ENCODE results near the gene FAM81A. TPM values are rescaled to one million over a fixed set of nuclear protein-coding genes. Genes with fewer than 3 reads are reported as not detected.
A peak's percentile ranks its signal among the peaks of the same experiment; 100 is the strongest.
"Not testable (repeated sequence)": the region's sequence is repeated elsewhere in the genome, so short reads cannot be mapped to it uniquely, and the experiment has no call there.

Gene FAM81A
- total RNA-seq, 2 donors from 2014 or later, result under 0.01 to 0.78 TPM

DNA sequence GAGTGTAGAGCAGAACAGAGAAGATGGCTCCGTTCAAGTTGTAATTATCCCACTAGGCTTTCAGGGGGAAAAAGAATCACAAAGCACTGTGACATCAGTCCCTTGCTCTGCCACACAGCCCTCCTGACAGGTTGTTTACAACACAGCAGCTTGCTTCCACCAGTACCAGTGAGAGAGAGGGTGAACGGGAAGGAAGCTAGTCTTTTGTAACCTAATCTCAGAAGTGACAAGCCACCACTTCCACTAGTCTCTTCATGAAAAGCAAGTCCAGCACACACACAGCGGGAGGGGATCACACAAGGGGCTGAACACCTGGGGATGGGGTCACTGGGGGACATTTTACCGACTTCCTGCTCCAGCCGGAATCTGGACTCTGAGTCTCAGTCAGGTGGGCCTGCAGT, 86.3 kb downstream of the FAM81A start:
- Histone ChIP-seq H3K27ac (no peak overlapping the region), H3K36me3 (replicated peaks in 1 of 2; ENCODE audit: insufficient read depth in 1 of 2, low read depth in 2 of 2) (no peaks in the 10 kb centered on the region), H3K4me3 (no peak overlapping the region), H3K27me3 (no peaks in the 10 kb centered on the region), H3K9me3 (no peaks in the 10 kb centered on the region), H3K4me1 (no peaks in the 10 kb centered on the region)
- TF ChIP-seq, protein P1, sequence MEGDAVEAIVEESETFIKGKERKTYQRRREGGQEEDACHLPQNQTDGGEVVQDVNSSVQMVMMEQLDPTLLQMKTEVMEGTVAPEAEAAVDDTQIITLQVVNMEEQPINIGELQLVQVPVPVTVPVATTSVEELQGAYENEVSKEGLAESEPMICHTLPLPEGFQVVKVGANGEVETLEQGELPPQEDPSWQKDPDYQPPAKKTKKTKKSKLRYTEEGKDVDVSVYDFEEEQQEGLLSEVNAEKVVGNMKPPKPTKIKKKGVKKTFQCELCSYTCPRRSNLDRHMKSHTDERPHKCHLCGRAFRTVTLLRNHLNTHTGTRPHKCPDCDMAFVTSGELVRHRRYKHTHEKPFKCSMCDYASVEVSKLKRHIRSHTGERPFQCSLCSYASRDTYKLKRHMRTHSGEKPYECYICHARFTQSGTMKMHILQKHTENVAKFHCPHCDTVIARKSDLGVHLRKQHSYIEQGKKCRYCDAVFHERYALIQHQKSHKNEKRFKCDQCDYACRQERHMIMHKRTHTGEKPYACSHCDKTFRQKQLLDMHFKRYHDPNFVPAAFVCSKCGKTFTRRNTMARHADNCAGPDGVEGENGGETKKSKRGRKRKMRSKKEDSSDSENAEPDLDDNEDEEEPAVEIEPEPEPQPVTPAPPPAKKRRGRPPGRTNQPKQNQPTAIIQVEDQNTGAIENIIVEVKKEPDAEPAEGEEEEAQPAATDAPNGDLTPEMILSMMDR (IDR thresholded peaks at IDR 0.05), result no peak
- TF ChIP-seq POLR2A (IDR thresholded peaks at IDR 0.05), result no peak
- DNase-seq (peak in 1 of 4 donors; percentile 13), ATAC-seq (no peak)
- intact Hi-C loops (cut with DNase I), result no loop called here
- 47% methylated on average over 5 of the region's 5 CpGs for WGBS, 2 donors

DNA sequence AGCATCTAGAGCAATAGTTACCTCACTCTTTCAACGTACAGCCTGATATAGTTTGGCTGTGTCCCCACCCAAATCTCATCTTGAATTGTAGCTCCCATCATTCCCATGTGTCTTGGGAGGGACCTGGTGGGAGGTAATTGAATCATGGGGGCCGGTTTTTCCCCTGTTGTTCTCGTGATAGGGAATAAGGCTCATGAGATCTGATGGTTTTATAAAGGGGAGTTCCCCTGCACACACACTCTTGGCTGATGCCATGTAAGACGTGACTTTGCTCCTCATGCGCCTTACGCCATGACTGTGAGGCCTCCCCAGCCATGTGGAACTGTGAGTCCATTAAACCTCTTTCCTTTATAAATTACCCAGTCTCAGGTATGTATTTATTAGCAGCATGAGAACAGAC, 88.5 kb downstream of the FAM81A start:
- WGBS, 2 donors, result 77 to 78% methylated on average over 6 of the region's 6 CpGs
- H3K9me3 ChIP-seq; ATAC-seq; H3K4me3 ChIP-seq; H3K27me3 ChIP-seq; H3K36me3 ChIP-seq (replicated peaks in 1 of 2; ENCODE audit: insufficient read depth in 1 of 2, low read depth in 2 of 2); H3K4me1 ChIP-seq; DNase-seq; H3K27ac ChIP-seq; intact Hi-C loops (cut with DNase I): not testable (repeated sequence)

DNA sequence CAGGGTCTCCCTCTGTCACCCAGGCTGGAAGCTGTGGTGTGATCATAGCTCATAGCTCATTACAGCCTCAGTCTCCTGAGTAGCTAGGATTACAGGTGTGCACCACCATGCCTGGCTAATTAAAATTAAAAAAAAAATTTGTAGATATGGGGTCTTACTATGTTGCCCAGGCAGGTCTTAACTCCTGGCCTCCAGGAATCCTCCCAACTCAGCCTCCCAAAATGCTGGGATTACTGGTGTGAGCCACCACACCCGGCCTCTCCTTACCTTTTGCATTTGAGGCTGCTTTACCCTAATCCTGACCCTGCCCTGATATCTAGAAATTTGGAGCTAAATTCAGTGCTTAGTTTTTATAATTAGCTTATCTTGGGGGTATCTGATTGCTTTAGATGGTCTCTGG, 90.4 kb downstream of the FAM81A start:
- intact Hi-C loops (cut with DNase I), result no loop called here
- Histone ChIP-seq H3K9me3 (no peaks in the 10 kb centered on the region), H3K4me1 (peaks cover 7% of the 10 kb centered on the region), H3K4me3 (no peak overlapping the region), H3K27me3 (no peaks in the 10 kb centered on the region), H3K27ac (no peak overlapping the region), H3K36me3 (replicated peaks in 1 of 2; ENCODE audit: insufficient read depth in 1 of 2, low read depth in 2 of 2) (no peaks in the 10 kb centered on the region)
- ATAC-seq (no peak), DNase-seq (no peak)
- 87 to 100% methylated on average over 1 of the region's 1 CpG for WGBS, 2 donors
- no peak for TF ChIP-seq POLR2A (IDR thresholded peaks at IDR 0.05)
- TF ChIP-seq, protein P1 (IDR thresholded peaks at IDR 0.05), result no peak

DNA sequence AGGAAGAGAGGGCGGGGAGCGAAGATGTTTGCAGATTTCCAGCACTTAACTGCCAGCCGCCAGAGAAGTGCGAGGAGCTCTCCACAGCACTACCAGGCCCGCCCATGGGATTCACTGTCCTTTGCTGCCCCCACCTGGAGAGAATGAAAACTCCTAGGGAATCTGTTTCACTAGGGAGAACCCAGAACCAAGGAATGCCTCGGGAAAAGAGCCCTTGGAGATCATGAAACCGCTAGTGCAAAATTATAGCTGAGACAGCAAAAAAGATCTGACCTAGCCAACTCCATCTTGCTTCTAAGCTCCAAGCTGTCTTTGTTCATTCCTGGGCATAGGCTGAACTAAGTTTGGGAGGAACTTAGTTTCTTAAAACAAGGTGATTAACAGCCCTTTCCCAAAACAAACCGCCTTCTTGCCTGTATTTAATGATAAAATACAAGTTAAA, 91.0 kb downstream of the FAM81A start:
- Histone ChIP-seq H3K4me3 (no peak overlapping the region), H3K27ac (no peak overlapping the region), H3K9me3 (no peaks in the 10 kb centered on the region), H3K27me3 (no peaks in the 10 kb centered on the region), H3K4me1 (peaks cover 7% of the 10 kb centered on the region), H3K36me3 (replicated peaks in 1 of 2; ENCODE audit: insufficient read depth in 1 of 2, low read depth in 2 of 2) (no peaks in the 10 kb centered on the region)
- TF ChIP-seq, protein P1 (IDR thresholded peaks at IDR 0.05), result peak; percentile 67 to 89 (median 78)
- TF ChIP-seq POLR2A (IDR thresholded peaks at IDR 0.05), result no peak
- ATAC-seq (peak; percentile 95), DNase-seq (peak; percentile 87 to 90 (median 88))
- intact Hi-C loops (cut with DNase I), result no loop called here
- 11 to 12% methylated on average over 8 of the region's 8 CpGs for WGBS, 2 donors

DNA sequence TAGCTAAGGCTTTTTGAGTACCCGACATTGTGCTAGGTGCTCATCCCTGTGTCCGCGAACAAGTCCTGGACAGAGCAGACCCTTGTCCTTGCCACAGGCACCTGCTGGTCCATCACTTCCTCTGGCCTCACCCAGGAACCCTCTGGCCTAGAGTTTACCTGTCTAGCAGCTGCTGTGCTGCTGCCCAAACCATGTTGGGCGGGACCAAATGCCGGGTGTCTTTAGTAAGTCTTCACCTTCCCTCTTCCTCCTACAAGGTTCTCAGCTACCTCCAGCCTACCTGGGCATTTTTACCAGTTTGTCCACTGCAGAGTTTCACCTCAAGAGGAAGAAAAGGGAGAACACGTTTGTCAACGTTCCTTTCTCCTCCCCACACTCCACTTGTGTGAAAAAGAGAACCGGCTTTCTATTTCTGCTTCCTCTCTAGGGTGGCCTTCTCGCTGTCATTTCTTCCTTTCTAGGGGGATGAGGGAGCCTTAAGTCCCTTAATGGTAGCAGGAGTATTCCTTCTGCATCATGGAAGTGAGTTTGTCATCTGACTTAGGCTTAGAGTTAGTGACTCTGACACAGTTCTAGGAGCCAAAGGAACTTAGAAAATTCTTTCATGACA, 93.2 kb downstream of the FAM81A start:
- Histone ChIP-seq H3K27ac (no peak overlapping the region), H3K27me3 (no peaks in the 10 kb centered on the region), H3K36me3 (replicated peaks in 1 of 2; ENCODE audit: insufficient read depth in 1 of 2, low read depth in 2 of 2) (no peaks in the 10 kb centered on the region), H3K4me3 (no peak overlapping the region), H3K4me1 (peaks cover 7% of the 10 kb centered on the region), H3K9me3 (no peaks in the 10 kb centered on the region)
- ATAC-seq (no peak), DNase-seq (no peak)
- 53 to 61% methylated on average over 9 of the region's 9 CpGs for WGBS, 2 donors
- intact Hi-C loops (cut with DNase I), result no loop called here
- no peak for TF ChIP-seq POLR2A (IDR thresholded peaks at IDR 0.05)
- TF ChIP-seq, protein P1 (IDR thresholded peaks at IDR 0.05), result no peak
